HepG2 (cell line): Measurements from ENCODE around the gene TTC31. TPM values are rescaled to one million over a fixed set of nuclear protein-coding genes. Genes with fewer than 3 reads are reported as not detected.

Source experiments
- AHDC1 ChIP-seq: sonication (generic); formaldehyde crosslinking; IDR thresholded peaks from 2 replicates; pipeline ENCODE4 v1.5.1; 2020; ENCODE audit warnings: mild to moderate bottlenecking, missing genetic modification reagents, borderline replicate concordance
- AHR ChIP-seq: IDR thresholded peaks from 2 replicates; pipeline ENCODE4 v1.6.1; 2018; ENCODE audit warnings: missing genetic modification reagents, missing compliant biosample characterization
- CEBPB ChIP-seq: IDR thresholded peaks from 2 replicates; pipeline ENCODE4 v1.6.1; 2011; ENCODE audit warnings: low read depth, low read length, improper control_type of control experiment, borderline replicate concordance
- MTA3 ChIP-seq: sonication (generic); formaldehyde crosslinking; IDR thresholded peaks from 2 replicates; pipeline ENCODE4 v1.4.0; 2020; ENCODE audit warnings: missing genetic modification reagents
- MTF1 ChIP-seq: sonication (generic); formaldehyde crosslinking; IDR thresholded peaks from 2 replicates; pipeline ENCODE4 v1.5.0; 2020; ENCODE audit warnings: missing genetic modification reagents
- REL ChIP-seq: sonication (generic); formaldehyde crosslinking; conservative IDR thresholded peaks from 2 replicates; pipeline ENCODE4 v1.8.0; 2022; ENCODE audit warnings: mild to moderate bottlenecking, missing genetic modification reagents, moderate library complexity
- SAFB2 ChIP-seq: sonication (generic); formaldehyde crosslinking; IDR thresholded peaks from 2 replicates; pipeline ENCODE4 v1.5.1; 2020; ENCODE audit warnings: missing genetic modification reagents, low read depth, mild to moderate bottlenecking, borderline replicate concordance
- SP140L ChIP-seq: sonication (generic); formaldehyde crosslinking; IDR thresholded peaks from 2 replicates; pipeline ENCODE4 v1.4.0; 2020; ENCODE audit warnings: missing genetic modification reagents, borderline replicate concordance
- SP4 ChIP-seq: sonication (generic); formaldehyde crosslinking; IDR thresholded peaks from 2 replicates; pipeline ENCODE4 v1.8.1; 2023; ENCODE audit warnings: mild to moderate bottlenecking, missing genetic modification reagents
- TBX3 ChIP-seq: fragments of 450-650 bp; IDR thresholded peaks from 2 replicates; pipeline ENCODE4 v1.6.1; 2017; ENCODE audit warnings: antibody characterized with exemption, mild to moderate bottlenecking, inconsistent platforms, borderline replicate concordance
- TEAD3 ChIP-seq: optimal IDR thresholded peaks from 2 replicates; pipeline ENCODE3; 2016; ENCODE audit warnings: borderline replicate concordance
- THAP8 ChIP-seq: sonication (generic); formaldehyde crosslinking; IDR thresholded peaks from 2 replicates; pipeline ENCODE4 v1.5.1; 2020; ENCODE audit warnings: missing genetic modification reagents, mild to moderate bottlenecking, borderline replicate concordance
- ZFP37 ChIP-seq: sonication (generic); formaldehyde crosslinking; IDR thresholded peaks from 2 replicates; pipeline ENCODE4 v1.4.0; 2020; ENCODE audit warnings: missing genetic modification reagents, borderline replicate concordance
- ZNF224 ChIP-seq: sonication (generic); formaldehyde crosslinking; IDR thresholded peaks from 2 replicates; pipeline ENCODE4 v1.5.0; 2020; ENCODE audit warnings: mild to moderate bottlenecking, missing genetic modification reagents
- ZNF331 ChIP-seq: sonication (generic); formaldehyde crosslinking; IDR thresholded peaks from 2 replicates; pipeline ENCODE4 v1.4.0; 2020; ENCODE audit warnings: missing genetic modification reagents
- ZNF414 ChIP-seq: sonication (generic); formaldehyde crosslinking; IDR thresholded peaks from 2 replicates; pipeline ENCODE4 v1.5.0; 2020; ENCODE audit warnings: missing genetic modification reagents
- ZNF44 ChIP-seq: sonication (generic); formaldehyde crosslinking; IDR thresholded peaks from 2 replicates; pipeline ENCODE4 v1.5.1; 2020; ENCODE audit warnings: mild to moderate bottlenecking, missing genetic modification reagents
- ZNF546 ChIP-seq: sonication (generic); formaldehyde crosslinking; conservative IDR thresholded peaks from 2 replicates; pipeline ENCODE4 v1.8.1; 2023; ENCODE audit warnings: mild to moderate bottlenecking, missing genetic modification reagents
- ZNF740 ChIP-seq: sonication (generic); formaldehyde crosslinking; IDR thresholded peaks from 2 replicates; pipeline ENCODE4 v1.4.0; 2020; ENCODE audit warnings: missing genetic modification reagents
- ZNF75D ChIP-seq: sonication (generic); formaldehyde crosslinking; IDR thresholded peaks from 2 replicates; pipeline ENCODE4 v1.8.1; 2023; ENCODE audit warnings: missing genetic modification reagents, mild to moderate bottlenecking, borderline replicate concordance
- ZNF761 ChIP-seq: sonication (generic); formaldehyde crosslinking; conservative IDR thresholded peaks from 2 replicates; pipeline ENCODE4 v1.4.0; 2020; ENCODE audit warnings: mild to moderate bottlenecking, missing genetic modification reagents
- ZNF816 ChIP-seq: sonication (generic); formaldehyde crosslinking; IDR thresholded peaks from 2 replicates; pipeline ENCODE4 v1.8.0; 2022; ENCODE audit warnings: missing genetic modification reagents, mild to moderate bottlenecking, borderline replicate concordance
- polyA plus RNA-seq, 8 experiments: library from polyadenylated mRNA; depleted of rRNA in 3 of 8; stranded (reverse) in 7 of 8; unstranded in 1 of 8; fragments of >200 nt; fragmentation: Illumina TruSeq in 4 of 8; extraction: Trizol in 4 of 8; gene quantifications; 2 replicates each; pipeline versions ENCODE4 v1.2.1 to v1.2.3, GENCODE V29; 2011 to 2016; ENCODE audit warnings: low read depth in 4 of 8, missing spikeins in 1 of 8, mixed read lengths in 1 of 8; ENCODE audit not compliant: insufficient read depth in 1 of 8
- total RNA-seq, 5 experiments: library from RNA; depleted of rRNA; stranded (reverse); fragments of >200 nt; fragmentation: Illumina TruSeq; extraction: Trizol; gene quantifications; 2 replicates each; pipeline ENCODE4 v1.2.3, GENCODE V29; 2016; ENCODE audit warnings: low read depth in 1 of 5
- TF ChIP-seq, protein P1 (sequence below): sonication (generic); formaldehyde crosslinking; IDR thresholded peaks from 2 replicates; pipeline ENCODE4 v1.4.0; 2020; ENCODE audit warnings: missing genetic modification reagents, mild to moderate bottlenecking, borderline replicate concordance

Gene TTC31
- total and polyA plus RNA-seq, 2 of the 13 experiments (the other 11 are each of a cell fraction or from before 2014, with no cell fraction given): 28.3 to 39.5 TPM

- no peak for TF ChIP-seq MTF1 (CRISPR knock-in tag)
- no peak for TF ChIP-seq ZNF816 (CRISPR knock-in tag)
- TF ChIP-seq ZFP37: no peak
- peak; percentile 87 for TF ChIP-seq TEAD3 (CRISPR knock-in tag)
- peak; percentile 60; the same call in 1 of the 2 replicates for TF ChIP-seq ZNF761
- no peak for TF ChIP-seq SP4
- TF ChIP-seq AHDC1 (CRISPR knock-in tag): no peak
- no peak for TF ChIP-seq ZNF75D (CRISPR knock-in tag)
- no peak for TF ChIP-seq ZNF740
- TF ChIP-seq, protein P1, sequence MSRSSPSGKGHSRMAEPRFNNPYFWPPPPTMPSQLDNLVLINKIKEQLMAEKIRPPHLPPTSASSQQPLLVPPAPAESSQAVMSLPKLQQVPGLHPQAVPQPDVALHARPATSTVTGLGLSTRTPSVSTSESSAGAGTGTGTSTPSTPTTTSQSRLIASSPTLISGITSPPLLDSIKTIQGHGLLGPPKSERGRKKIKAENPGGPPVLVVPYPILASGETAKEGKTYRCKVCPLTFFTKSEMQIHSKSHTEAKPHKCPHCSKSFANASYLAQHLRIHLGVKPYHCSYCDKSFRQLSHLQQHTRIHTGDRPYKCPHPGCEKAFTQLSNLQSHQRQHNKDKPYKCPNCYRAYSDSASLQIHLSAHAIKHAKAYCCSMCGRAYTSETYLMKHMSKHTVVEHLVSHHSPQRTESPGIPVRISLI: peak; percentile 97
- no peak for TF ChIP-seq MTA3 (CRISPR knock-in tag)
- peak; percentile 69; the same call in 1 of the 2 replicates for TF ChIP-seq TBX3
- no peak for TF ChIP-seq SP140L
- TF ChIP-seq ZNF44: no peak
- no peak for TF ChIP-seq REL
- no peak for TF ChIP-seq AHR
- no peak for TF ChIP-seq SAFB2 (CRISPR knock-in tag)
- no peak for TF ChIP-seq ZNF414
- TF ChIP-seq ZNF224 (CRISPR knock-in tag): no peak
- no peak for TF ChIP-seq THAP8 (CRISPR knock-in tag)
- TF ChIP-seq CEBPB: peak; percentile 35; the same call in 1 of the 2 replicates
- no peak for TF ChIP-seq ZNF546
- TF ChIP-seq ZNF331 (CRISPR knock-in tag): peak; percentile 44; the same call in 1 of the 2 replicates
Observed at GRCh38 chr2:74486141-74486540, 3.3 kb downstream of the TTC31 start (continued).
